Epidermal melanocyte (primary cell): ENCODE data around the gene EPB41L2.
"Not testable (repeated sequence)": the region's sequence is repeated elsewhere in the genome, so short reads cannot be mapped to it uniquely, and the experiment has no call there.

Experiments
- DNase-seq: peaks from one replicate; pipeline ENCODE4 v3.0.0; 2011; ENCODE audit warnings: low spot score; ENCODE audit not compliant: insufficient read length

EPB41L2 gene

GRCh38 chr6:130811932-130812331 lies 251.1 kb downstream of the EPB41L2 start:
- no peak for DNase-seq

- DNase-seq: no peak
These were observed 252.6 kb downstream of the EPB41L2 start for GRCh38 chr6:130810307-130811030.

DNA sequence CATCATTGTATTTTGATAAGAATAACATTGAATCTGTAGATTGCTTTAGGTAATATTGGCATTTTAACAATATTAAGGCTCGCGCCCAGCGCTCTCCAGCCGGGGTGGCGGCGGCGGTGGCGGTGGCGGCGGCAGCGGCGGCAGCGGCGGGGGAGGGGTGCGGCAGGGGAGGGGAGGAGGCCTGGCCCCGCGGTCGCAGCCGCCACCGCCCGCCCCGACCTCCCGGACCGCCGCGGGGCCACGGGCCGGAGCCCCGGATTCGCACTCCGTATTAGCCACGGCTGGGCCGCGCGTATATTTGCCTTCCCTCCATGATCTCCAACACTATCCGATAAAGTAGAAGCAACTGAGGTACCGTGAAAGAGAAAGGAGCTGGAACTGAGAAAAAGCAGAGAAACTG lies 261.7 kb downstream of the EPB41L2 start:
- not testable (repeated sequence) for DNase-seq

GRCh38 chr6:130797061-130797460 lies 266.0 kb downstream of the EPB41L2 start:
- no peak for DNase-seq

GRCh38 chr6:130796313-130796905 lies 266.6 kb downstream of the EPB41L2 start:
- no peak for DNase-seq

- no peak for DNase-seq
These were observed 268.3 kb downstream of the EPB41L2 start for GRCh38 chr6:130794738-130795137.

GRCh38 chr6:130794010-130794697 lies 268.9 kb downstream of the EPB41L2 start:
- DNase-seq: no peak
